ENCODE measurements around the gene GJC1. TPM values are rescaled to one million over a fixed set of nuclear protein-coding genes. Genes with fewer than 3 reads are reported as not detected.

The GJC1 gene
- total RNA-seq, 2 experiments from 2014 or later = not detected

DNA sequence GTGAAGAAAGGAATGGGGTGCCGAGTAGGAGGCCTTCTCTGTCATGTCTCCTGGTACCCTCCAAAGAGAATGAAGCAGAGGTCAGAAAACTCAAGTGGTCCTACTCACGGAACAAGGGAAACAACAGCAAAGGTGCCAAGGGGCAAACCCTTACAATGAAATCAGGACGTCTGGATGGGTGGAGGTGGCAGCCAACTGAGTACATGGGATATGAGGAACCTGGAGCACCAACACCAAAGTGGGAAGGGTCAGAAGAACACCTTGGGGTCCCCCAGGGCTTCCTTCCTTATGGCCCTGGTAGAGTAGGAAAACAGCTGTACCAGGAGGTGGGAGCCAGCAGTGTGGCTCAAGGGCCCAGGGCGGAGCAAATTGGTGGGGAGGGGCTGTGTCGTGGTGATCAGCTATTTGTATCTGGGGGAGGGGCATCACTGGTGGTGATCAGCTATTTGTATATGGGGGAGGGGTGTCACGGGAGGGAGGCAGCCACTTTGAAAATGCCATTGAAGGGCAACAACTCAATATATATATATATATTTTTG lies 18.2 kb upstream of the GJC1 start:
- DNase-seq = no peak
- Mint-ChIP-seq H3K4me1 (ENCODE audit: low read depth) (no peaks in the 10 kb centered on the region), H3K4me3 (no peak overlapping the region), H3K27me3 (no peaks in the 10 kb centered on the region), H3K36me3 (ENCODE audit: low read depth) (peaks cover 36% of the 10 kb centered on the region), H3K27ac (no peak overlapping the region), H3K9me3 (no peaks in the 10 kb centered on the region)
- H3K4me1 ChIP-seq (ENCODE audit: insufficient read depth, low read length) = no peaks in the 10 kb centered on the region
- no peak for ATAC-seq (ENCODE audit: poor library complexity)
- peaks cover 29% of the 10 kb centered on the region for H3K36me3 ChIP-seq (ENCODE audit: insufficient read depth, low read length)
- no peak overlapping the region for H3K4me3 ChIP-seq (ENCODE audit: low read length)
- no peak overlapping the region for H3K27ac ChIP-seq (ENCODE audit: low read depth in 1 of 2, low read length in 2 of 2)
- no peaks in the 10 kb centered on the region for H3K9me3 ChIP-seq (ENCODE audit: control insufficient read depth in 1 of 2, insufficient read depth in 1 of 2, low read length in 2 of 2)
- POLR2A ChIA-PET = no interaction called here
- intact Hi-C loops (cut with DNase I, micrococcal nuclease) = no loop called here
- H3K27me3 ChIP-seq (ENCODE audit: control insufficient read depth in 1 of 2, insufficient read depth in 2 of 2, low read length in 2 of 2) = no peaks in the 10 kb centered on the region
- TF ChIP-seq, protein P1, sequence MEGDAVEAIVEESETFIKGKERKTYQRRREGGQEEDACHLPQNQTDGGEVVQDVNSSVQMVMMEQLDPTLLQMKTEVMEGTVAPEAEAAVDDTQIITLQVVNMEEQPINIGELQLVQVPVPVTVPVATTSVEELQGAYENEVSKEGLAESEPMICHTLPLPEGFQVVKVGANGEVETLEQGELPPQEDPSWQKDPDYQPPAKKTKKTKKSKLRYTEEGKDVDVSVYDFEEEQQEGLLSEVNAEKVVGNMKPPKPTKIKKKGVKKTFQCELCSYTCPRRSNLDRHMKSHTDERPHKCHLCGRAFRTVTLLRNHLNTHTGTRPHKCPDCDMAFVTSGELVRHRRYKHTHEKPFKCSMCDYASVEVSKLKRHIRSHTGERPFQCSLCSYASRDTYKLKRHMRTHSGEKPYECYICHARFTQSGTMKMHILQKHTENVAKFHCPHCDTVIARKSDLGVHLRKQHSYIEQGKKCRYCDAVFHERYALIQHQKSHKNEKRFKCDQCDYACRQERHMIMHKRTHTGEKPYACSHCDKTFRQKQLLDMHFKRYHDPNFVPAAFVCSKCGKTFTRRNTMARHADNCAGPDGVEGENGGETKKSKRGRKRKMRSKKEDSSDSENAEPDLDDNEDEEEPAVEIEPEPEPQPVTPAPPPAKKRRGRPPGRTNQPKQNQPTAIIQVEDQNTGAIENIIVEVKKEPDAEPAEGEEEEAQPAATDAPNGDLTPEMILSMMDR (IDR thresholded peaks at IDR 0.05) = no peak
- CTCF ChIA-PET = no interaction called here

- peaks cover 23% of the 10 kb centered on the region for H3K36me3 ChIP-seq (ENCODE audit: insufficient read depth, low read length)
- ATAC-seq (ENCODE audit: poor library complexity) = no peak
- Mint-ChIP-seq H3K9me3 (no peaks in the 10 kb centered on the region), H3K36me3 (ENCODE audit: low read depth) (peaks cover 28% of the 10 kb centered on the region), H3K4me3 (no peak within 1 kb of the TSS), H3K27ac (no peak within 1 kb of the TSS), H3K4me1 (ENCODE audit: low read depth) (no peaks in the 10 kb centered on the region), H3K27me3 (no peaks in the 10 kb centered on the region)
- TF ChIP-seq, protein P1 (IDR thresholded peaks at IDR 0.05) = no peak
- CTCF ChIA-PET = no interaction called here
- H3K4me1 ChIP-seq (ENCODE audit: insufficient read depth, low read length) = no peaks in the 10 kb centered on the region
- H3K9me3 ChIP-seq (ENCODE audit: control insufficient read depth in 1 of 2, insufficient read depth in 1 of 2, low read length in 2 of 2) = no peaks in the 10 kb centered on the region
- H3K4me3 ChIP-seq (ENCODE audit: low read length) = no peak within 1 kb of the TSS
- intact Hi-C loops (cut with DNase I, micrococcal nuclease) = no loop called here
- POLR2A ChIA-PET = no interaction called here
- H3K27me3 ChIP-seq (ENCODE audit: control insufficient read depth in 1 of 2, insufficient read depth in 2 of 2, low read length in 2 of 2) = no peaks in the 10 kb centered on the region
- H3K27ac ChIP-seq (ENCODE audit: low read depth in 1 of 2, low read length in 2 of 2) = no peak within 1 kb of the TSS
- DNase-seq = no peak
Measured at GRCh38 chr17:44847586-44847985, 17.5 kb upstream of the GJC1 start, which contains the start of gene HIGD1B. HIGD1B (plus strand) TSS chr17:44847883; CDS start chr17:44848153, 270 bp downstream.

DNA sequence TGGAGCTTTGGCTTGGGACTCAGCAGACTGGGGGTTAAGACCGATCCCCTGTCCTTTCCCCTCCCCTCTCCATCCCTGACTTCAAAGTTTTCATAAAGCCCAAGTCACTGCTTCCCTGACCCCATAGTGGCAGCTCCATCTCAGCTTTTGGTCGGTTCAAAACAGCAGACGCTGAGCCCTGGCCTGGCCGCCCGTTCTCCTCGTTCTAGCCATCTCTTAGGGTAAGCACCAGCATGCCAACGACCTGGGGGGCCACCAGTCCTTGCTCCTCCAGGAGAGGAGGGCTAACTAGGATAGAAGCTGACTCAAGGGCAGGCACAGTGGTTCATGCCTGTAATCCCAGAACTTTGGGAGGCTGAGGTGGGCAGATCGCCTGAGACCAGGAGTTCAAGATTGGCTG lies 16.1 kb upstream of the GJC1 start:
- no peaks in the 10 kb centered on the region for H3K9me3 ChIP-seq (ENCODE audit: control insufficient read depth in 1 of 2, insufficient read depth in 1 of 2, low read length in 2 of 2)
- peaks cover 13% of the 10 kb centered on the region for H3K36me3 ChIP-seq (ENCODE audit: insufficient read depth, low read length)
- ChIA-PET CTCF (no interaction called here), POLR2A (interaction anchor here (0.5 kb wide), 1 partner anchor 44 kb away, joined by 3 read pairs; no protein-coding TSS in a partner anchor)
- TF ChIP-seq, protein P1 (IDR thresholded peaks at IDR 0.05) = no peak
- no peak overlapping the region for H3K4me3 Mint-ChIP-seq
- H3K4me1 Mint-ChIP-seq (ENCODE audit: low read depth) = no peaks in the 10 kb centered on the region
- ATAC-seq (ENCODE audit: poor library complexity) (no peak), DNase-seq (no peak)
- H3K27me3 ChIP-seq (ENCODE audit: control insufficient read depth in 1 of 2, insufficient read depth in 2 of 2, low read length in 2 of 2) = no peaks in the 10 kb centered on the region
- H3K9me3 Mint-ChIP-seq = no peaks in the 10 kb centered on the region
- H3K36me3 Mint-ChIP-seq (ENCODE audit: low read depth) = peaks cover 16% of the 10 kb centered on the region
- H3K4me1 ChIP-seq (ENCODE audit: insufficient read depth, low read length) = no peaks in the 10 kb centered on the region
- H3K27ac ChIP-seq (ENCODE audit: low read depth in 1 of 2, low read length in 2 of 2) = no peak overlapping the region
- H3K4me3 ChIP-seq (ENCODE audit: low read length) = no peak overlapping the region
- no peak overlapping the region for H3K27ac Mint-ChIP-seq
- intact Hi-C loops (cut with DNase I, micrococcal nuclease) = no loop called here
- H3K27me3 Mint-ChIP-seq = no peaks in the 10 kb centered on the region

Data from CD4-positive, alpha-beta T cell (primary cell).